Measurements from ENCODE around the gene DND1. TPM values are rescaled to one million over a fixed set of nuclear protein-coding genes. Genes with fewer than 3 reads are reported as not detected.
"Not testable (repeated sequence)": the region's sequence is repeated elsewhere in the genome, so short reads cannot be mapped to it uniquely, and the experiment has no call there.

Gene DND1
- polyA plus RNA-seq, 3 donors: 2.3 TPM; not detected in 2

- Histone ChIP-seq H3K9ac (ENCODE audit: insufficient read depth, low read length, poor library complexity, severe bottlenecking) (peak within 1 kb of the TSS; percentile 78), H3K4me1 (ENCODE audit: control insufficient read depth in 1 of 2, insufficient read depth in 2 of 2, low read length in 2 of 2) (peaks cover 20 to 28% of the 10 kb centered on the region in 2 donors), H3K9me3 (replicated peaks in 1 of 2; ENCODE audit: control insufficient read depth in 1 of 2, insufficient read depth in 1 of 2, low read length in 2 of 2) (no peaks in the 10 kb centered on the region), H2AFZ (ENCODE audit: insufficient read depth, low read depth, low read length, poor library complexity, severe bottlenecking) (peak within 1 kb of the TSS; percentile 92), H4K20me1 (ENCODE audit: insufficient read depth, low read length) (peaks cover 33% of the 10 kb centered on the region), H3K27ac (ENCODE audit: low read depth in 1 of 2, low read length in 2 of 2) (peak within 1 kb of the TSS; percentile 80 to 96), H3K27me3 (ENCODE audit: control insufficient read depth in 2 of 2, insufficient read depth in 2 of 2, low read length in 2 of 2) (no peaks in the 10 kb centered on the region), H3K4me3 (replicated peaks in 1 of 3; ENCODE audit: low read depth in 2 of 3, low read length in 3 of 3) (peak within 1 kb of the TSS; percentile 70 to 100 (median 97)), H3K4me2 (replicated peaks; ENCODE audit: extremely low read depth, low read length, poor library complexity, severe bottlenecking) (peak within 1 kb of the TSS; percentile 95), H3K79me2 (ENCODE audit: insufficient read depth, low read length) (peaks cover 34% of the 10 kb centered on the region), H3K36me3 (replicated peaks in 1 of 2; ENCODE audit: control insufficient read depth in 1 of 2, insufficient read depth in 2 of 2, low read length in 2 of 2) (peaks cover 57 to 70% of the 10 kb centered on the region in 2 donors)
- Mint-ChIP-seq H3K27me3 (ENCODE audit: low read depth in 3 of 3) (peaks cover 0 to 2% (median 0%) of the 10 kb centered on the region in 3 donors), H3K4me1 (peaks cover 35% of the 10 kb centered on the region), H3K36me3 (peaks cover 61 to 65% of the 10 kb centered on the region in 2 donors), H3K9me3 (peaks cover 0 to 2% (median 0%) of the 10 kb centered on the region in 7 donors), H3K27ac (peak within 1 kb of the TSS; percentile 94 to 100 (median 99)), H3K4me3 (peak within 1 kb of the TSS; percentile 97 to 98)
- WGBS (ENCODE audit: insufficient coverage): under 1% methylated on average over 43 of the region's 54 CpGs
- no peak for TF ChIP-seq CTCF (IDR thresholded peaks at IDR 0.05)
- DNase-seq: peak; percentile 93 to 95 (median 94)
- intact Hi-C loops (cut with micrococcal nuclease): no loop called here
Observed at GRCh38 chr5:140664359-140665119, 8.8 kb downstream of the DND1 start, which contains the start of gene WDR55. WDR55 (plus strand) TSS chr5:140664904; CDS start chr5:140664913, 9 bp downstream.

GRCh38 chr5:140664030-140664358, 9.4 kb downstream of the DND1 start:
- intact Hi-C loops (cut with micrococcal nuclease): no loop called here
- WGBS (ENCODE audit: insufficient coverage): 27% methylated on average over 18 of the region's 18 CpGs
- Mint-ChIP-seq H3K27me3 (ENCODE audit: low read depth in 3 of 3) (peaks cover 0 to 2% (median 0%) of the 10 kb centered on the region in 3 donors), H3K36me3 (peaks cover 61 to 65% of the 10 kb centered on the region in 2 donors), H3K4me3 (peak overlapping the region; percentile 97 to 98), H3K4me1 (peaks cover 35% of the 10 kb centered on the region), H3K27ac (peak overlapping the region; percentile 94 to 100 (median 99)), H3K9me3 (peaks cover 0 to 2% (median 0%) of the 10 kb centered on the region in 7 donors)
- H3K79me2 ChIP-seq (ENCODE audit: insufficient read depth, low read length): peaks cover 34% of the 10 kb centered on the region
- no peak for DNase-seq
- peaks cover 33% of the 10 kb centered on the region for H4K20me1 ChIP-seq (ENCODE audit: insufficient read depth, low read length)
- H3K4me2 ChIP-seq (replicated peaks; ENCODE audit: extremely low read depth, low read length, poor library complexity, severe bottlenecking): peak overlapping the region; percentile 95
- peak overlapping the region; percentile 70 to 100 (median 97) for H3K4me3 ChIP-seq (replicated peaks in 1 of 3; ENCODE audit: low read depth in 2 of 3, low read length in 3 of 3)
- H3K27me3 ChIP-seq (ENCODE audit: control insufficient read depth in 2 of 2, insufficient read depth in 2 of 2, low read length in 2 of 2): no peaks in the 10 kb centered on the region
- peaks cover 20 to 28% of the 10 kb centered on the region in 2 donors for H3K4me1 ChIP-seq (ENCODE audit: control insufficient read depth in 1 of 2, insufficient read depth in 2 of 2, low read length in 2 of 2)
- H3K27ac ChIP-seq (ENCODE audit: low read depth in 1 of 2, low read length in 2 of 2): peak overlapping the region; percentile 80 to 96
- peak overlapping the region; percentile 92 for H2AFZ ChIP-seq (ENCODE audit: insufficient read depth, low read depth, low read length, poor library complexity, severe bottlenecking)
- peak overlapping the region; percentile 78 for H3K9ac ChIP-seq (ENCODE audit: insufficient read depth, low read length, poor library complexity, severe bottlenecking)
- H3K36me3 ChIP-seq (replicated peaks in 1 of 2; ENCODE audit: control insufficient read depth in 1 of 2, insufficient read depth in 2 of 2, low read length in 2 of 2): peaks cover 57 to 70% of the 10 kb centered on the region in 2 donors
- no peak for TF ChIP-seq CTCF (IDR thresholded peaks at IDR 0.05)
- H3K9me3 ChIP-seq (replicated peaks in 1 of 2; ENCODE audit: control insufficient read depth in 1 of 2, insufficient read depth in 1 of 2, low read length in 2 of 2): no peaks in the 10 kb centered on the region

GRCh38 chr5:140660371-140660770, 13.0 kb downstream of the DND1 start:
- H3K4me3 Mint-ChIP-seq; H3K27me3 Mint-ChIP-seq (ENCODE audit: low read depth in 3 of 3); H3K9me3 Mint-ChIP-seq; H3K27me3 ChIP-seq (ENCODE audit: control insufficient read depth in 2 of 2, insufficient read depth in 2 of 2, low read length in 2 of 2); DNase-seq; H4K20me1 ChIP-seq (ENCODE audit: insufficient read depth, low read length); H3K79me2 ChIP-seq (ENCODE audit: insufficient read depth, low read length); H3K9ac ChIP-seq (ENCODE audit: insufficient read depth, low read length, poor library complexity, severe bottlenecking); H3K4me2 ChIP-seq (replicated peaks; ENCODE audit: extremely low read depth, low read length, poor library complexity, severe bottlenecking); intact Hi-C loops (cut with micrococcal nuclease); H3K27ac ChIP-seq (ENCODE audit: low read depth in 1 of 2, low read length in 2 of 2); H2AFZ ChIP-seq (ENCODE audit: insufficient read depth, low read depth, low read length, poor library complexity, severe bottlenecking); H3K9me3 ChIP-seq (replicated peaks in 1 of 2; ENCODE audit: control insufficient read depth in 1 of 2, insufficient read depth in 1 of 2, low read length in 2 of 2); H3K4me3 ChIP-seq (replicated peaks in 1 of 3; ENCODE audit: low read depth in 2 of 3, low read length in 3 of 3): not testable (repeated sequence)
- Mint-ChIP-seq H3K4me1 (peaks cover 13% of the 10 kb centered on the region), H3K36me3 (peaks cover 69 to 79% of the 10 kb centered on the region in 2 donors), H3K27ac (peak overlapping the region in 1 of 7 donors; percentile 70)
- H3K4me1 ChIP-seq (ENCODE audit: control insufficient read depth in 1 of 2, insufficient read depth in 2 of 2, low read length in 2 of 2): peaks cover 12 to 16% of the 10 kb centered on the region in 2 donors
- H3K36me3 ChIP-seq (replicated peaks in 1 of 2; ENCODE audit: control insufficient read depth in 1 of 2, insufficient read depth in 2 of 2, low read length in 2 of 2): peaks cover 72 to 81% of the 10 kb centered on the region in 2 donors
- 100% methylated on average over 1 of the region's 6 CpGs for WGBS (ENCODE audit: insufficient coverage)

Measured in CD14-positive monocyte (primary cell).